CD4-positive, alpha-beta T cell (primary cell): ENCODE results near the gene KCNMA1. TPM values are rescaled to one million over a fixed set of nuclear protein-coding genes. Genes with fewer than 3 reads are reported as not detected.

Experiments
- ATAC-seq: fragments of 200-7000 bp; cut with Tn5 transposase; one replicate; pipeline ENCODE4 v1.10.0; 2022; ENCODE audit warnings: mild to moderate bottlenecking; ENCODE audit not compliant: poor library complexity
- CTCF ChIA-PET: fragments of 350-600 bp; sonication (Branson Sonifier 250); formaldehyde crosslinking; loops from one replicate; lab custom pipeline; 2021; ENCODE audit warnings: antibody characterized with exemption, inconsistent platforms; lab: Charles Lee
- POLR2A ChIA-PET: fragments of 350-600 bp; sonication (Branson Sonifier 250); formaldehyde crosslinking; loops from one replicate; lab custom pipeline; 2021; ENCODE audit warnings: antibody characterized with exemption, inconsistent platforms; lab: Charles Lee
- DNase-seq, 14 experiments: peaks; one replicate each; pipeline ENCODE4 v3.0.0-alpha.2; 2013 to 2020; ENCODE audit warnings: mixed read lengths in 2 of 14
- H3K27ac ChIP-seq, 2 donors: one replicate each; pipeline versions ENCODE4 v1.5.1 to v1.7.0; 2013; ENCODE audit warnings: low read length in 2 of 2, low read depth in 1 of 2, mild to moderate bottlenecking in 1 of 2
- H3K27me3 ChIP-seq, 2 experiments: 1 replicate in 1 of 2; 2 replicates in 1 of 2; pipeline versions ENCODE4 v1.6.1 to v1.7.0; 2013; ENCODE audit warnings: low read length in 2 of 2, control low read depth in 1 of 2, mild to moderate bottlenecking in 1 of 2, moderate library complexity in 1 of 2; ENCODE audit not compliant: insufficient read depth in 2 of 2, control insufficient read depth in 1 of 2
- H3K36me3 ChIP-seq: one replicate; pipeline ENCODE4 v1.6.1; 2013; ENCODE audit warnings: low read length, control low read depth; ENCODE audit not compliant: insufficient read depth
- H3K4me1 ChIP-seq: one replicate; pipeline ENCODE4 v1.6.1; 2013; ENCODE audit warnings: low read length, control low read depth; ENCODE audit not compliant: insufficient read depth
- H3K4me3 ChIP-seq: one replicate; pipeline ENCODE4 v1.5.1; 2013; ENCODE audit warnings: mild to moderate bottlenecking, low read length, moderate library complexity
- H3K9me3 ChIP-seq, 2 experiments: 1 replicate in 1 of 2; 2 replicates in 1 of 2; pipeline versions ENCODE4 v1.6.1 to v1.7.0; 2013; ENCODE audit warnings: low read length in 2 of 2, mild to moderate bottlenecking in 2 of 2, control low read depth in 1 of 2, moderate library complexity in 1 of 2; ENCODE audit not compliant: control insufficient read depth in 1 of 2, insufficient read depth in 1 of 2
- H3K27ac Mint-ChIP-seq: one replicate; pipeline ENCODE4 v1.8.0; 2020; ENCODE audit warnings: mixed read lengths
- H3K27me3 Mint-ChIP-seq: one replicate; pipeline ENCODE4 v1.8.0; 2021; ENCODE audit warnings: mixed read lengths
- H3K36me3 Mint-ChIP-seq: one replicate; pipeline ENCODE4 v1.8.0; 2021; ENCODE audit warnings: low read depth, mixed read lengths
- H3K4me1 Mint-ChIP-seq: one replicate; pipeline ENCODE4 v1.8.0; 2021; ENCODE audit warnings: low read depth, mixed read lengths
- H3K4me3 Mint-ChIP-seq: one replicate; pipeline ENCODE4 v1.8.0; 2020; ENCODE audit warnings: mild to moderate bottlenecking, mixed read lengths
- H3K9me3 Mint-ChIP-seq: one replicate; pipeline ENCODE4 v1.8.0; 2020; ENCODE audit warnings: mixed read lengths
- intact Hi-C, 2 experiments: fragments of 100-400 bp; cut with DNase I in 1 of 2; cut with micrococcal nuclease in 1 of 2; formaldehyde crosslinking; loops; one replicate each; pipeline versions ENCODE4 v1.15.1 to v1.9.0; 2023 to 2025; cut with DNase I, micrococcal nuclease
- total RNA-seq, 174 experiments: library from RNA in 2 of 174; stranded (reverse) in 2 of 174; gene quantifications; one replicate each; pipeline ENCODE4 v1.2.3 and lab custom pipeline; 2021 to 2026
- TF ChIP-seq, protein P1 (sequence below): fragments of 200-600 bp; IDR thresholded peaks from one replicate; pipeline ENCODE4 v1.8.0; 2022; ENCODE audit warnings: antibody characterized with exemption, mild to moderate bottlenecking

The KCNMA1 gene
- total RNA-seq, 2 experiments from 2014 or later = not detected

DNA sequence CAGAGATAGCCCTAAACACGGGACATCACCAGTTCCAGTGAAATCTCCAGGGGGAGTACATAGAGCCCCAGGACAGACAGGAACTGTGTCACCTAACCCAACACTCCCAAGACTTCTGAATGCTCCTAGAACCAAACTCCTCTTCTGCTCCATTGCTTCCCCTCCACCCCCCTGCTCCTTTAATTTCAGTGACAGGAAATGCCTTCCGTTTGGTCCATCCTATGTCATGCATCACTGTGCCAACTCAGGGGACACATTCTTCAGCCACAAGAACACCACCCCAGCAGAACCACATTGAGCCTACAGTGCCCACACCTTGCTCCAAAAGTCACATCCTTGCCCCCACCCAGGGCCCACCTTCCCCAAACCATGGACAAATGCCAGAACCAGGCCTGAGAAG is 100.5 kb downstream of the KCNMA1 start:
- ATAC-seq = no peak
- Histone ChIP-seq H3K27ac (no peak overlapping the region), H3K4me3 (no peak overlapping the region), H3K4me1 (no peaks in the 10 kb centered on the region), H3K27me3 (no peaks in the 10 kb centered on the region), H3K9me3 (peaks cover 0 to 8% of the 10 kb centered on the region in 2 experiments), H3K36me3 (no peaks in the 10 kb centered on the region)
- Mint-ChIP-seq H3K27me3 (peaks cover 5% of the 10 kb centered on the region), H3K4me1 (no peaks in the 10 kb centered on the region), H3K27ac (no peak overlapping the region), H3K36me3 (no peaks in the 10 kb centered on the region), H3K9me3 (no peaks in the 10 kb centered on the region), H3K4me3 (no peak overlapping the region)
- intact Hi-C loops = no loop called here
- no peak for DNase-seq
- POLR2A ChIA-PET = no interaction called here
- TF ChIP-seq, protein P1, sequence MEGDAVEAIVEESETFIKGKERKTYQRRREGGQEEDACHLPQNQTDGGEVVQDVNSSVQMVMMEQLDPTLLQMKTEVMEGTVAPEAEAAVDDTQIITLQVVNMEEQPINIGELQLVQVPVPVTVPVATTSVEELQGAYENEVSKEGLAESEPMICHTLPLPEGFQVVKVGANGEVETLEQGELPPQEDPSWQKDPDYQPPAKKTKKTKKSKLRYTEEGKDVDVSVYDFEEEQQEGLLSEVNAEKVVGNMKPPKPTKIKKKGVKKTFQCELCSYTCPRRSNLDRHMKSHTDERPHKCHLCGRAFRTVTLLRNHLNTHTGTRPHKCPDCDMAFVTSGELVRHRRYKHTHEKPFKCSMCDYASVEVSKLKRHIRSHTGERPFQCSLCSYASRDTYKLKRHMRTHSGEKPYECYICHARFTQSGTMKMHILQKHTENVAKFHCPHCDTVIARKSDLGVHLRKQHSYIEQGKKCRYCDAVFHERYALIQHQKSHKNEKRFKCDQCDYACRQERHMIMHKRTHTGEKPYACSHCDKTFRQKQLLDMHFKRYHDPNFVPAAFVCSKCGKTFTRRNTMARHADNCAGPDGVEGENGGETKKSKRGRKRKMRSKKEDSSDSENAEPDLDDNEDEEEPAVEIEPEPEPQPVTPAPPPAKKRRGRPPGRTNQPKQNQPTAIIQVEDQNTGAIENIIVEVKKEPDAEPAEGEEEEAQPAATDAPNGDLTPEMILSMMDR = no peak
- CTCF ChIA-PET = no interaction called here

DNA sequence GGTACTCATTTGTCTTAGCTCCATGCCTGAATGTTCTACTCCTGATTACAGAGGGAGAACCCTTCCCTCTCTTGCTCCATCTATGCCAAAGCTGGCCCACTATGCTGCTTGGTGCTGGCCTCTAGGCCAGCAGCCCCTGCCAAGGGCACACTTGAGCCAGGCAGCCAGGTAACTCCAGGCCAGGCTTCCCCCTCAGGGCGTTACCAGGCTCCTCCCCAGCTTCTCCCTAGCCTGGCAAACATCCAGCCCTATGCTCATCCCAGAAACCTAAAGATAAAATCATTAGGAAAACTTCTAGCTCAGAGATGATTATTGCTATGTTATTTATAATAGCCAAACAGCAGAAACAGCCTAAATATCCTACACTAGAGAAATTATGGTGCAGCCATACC is 103.7 kb downstream of the KCNMA1 start:
- Histone ChIP-seq H3K4me3 (no peak overlapping the region), H3K27ac (no peak overlapping the region), H3K27me3 (no peaks in the 10 kb centered on the region), H3K9me3 (peaks cover 0 to 3% of the 10 kb centered on the region in 2 experiments), H3K36me3 (no peaks in the 10 kb centered on the region), H3K4me1 (no peaks in the 10 kb centered on the region)
- H3K9me3 Mint-ChIP-seq = no peaks in the 10 kb centered on the region
- H3K27me3 Mint-ChIP-seq = peaks cover 5% of the 10 kb centered on the region
- TF ChIP-seq, protein P1 = no peak
- POLR2A ChIA-PET = no interaction called here
- no peak overlapping the region for H3K4me3 Mint-ChIP-seq
- H3K27ac Mint-ChIP-seq = no peak overlapping the region
- H3K4me1 Mint-ChIP-seq = no peaks in the 10 kb centered on the region
- CTCF ChIA-PET = interaction anchor here (0.5 kb wide), 1 partner anchor 1704 kb away, joined by 3 read pairs; no protein-coding TSS in a partner anchor
- H3K36me3 Mint-ChIP-seq = no peaks in the 10 kb centered on the region
- ATAC-seq = no peak
- DNase-seq = no peak
- intact Hi-C loops = no loop called here

DNA sequence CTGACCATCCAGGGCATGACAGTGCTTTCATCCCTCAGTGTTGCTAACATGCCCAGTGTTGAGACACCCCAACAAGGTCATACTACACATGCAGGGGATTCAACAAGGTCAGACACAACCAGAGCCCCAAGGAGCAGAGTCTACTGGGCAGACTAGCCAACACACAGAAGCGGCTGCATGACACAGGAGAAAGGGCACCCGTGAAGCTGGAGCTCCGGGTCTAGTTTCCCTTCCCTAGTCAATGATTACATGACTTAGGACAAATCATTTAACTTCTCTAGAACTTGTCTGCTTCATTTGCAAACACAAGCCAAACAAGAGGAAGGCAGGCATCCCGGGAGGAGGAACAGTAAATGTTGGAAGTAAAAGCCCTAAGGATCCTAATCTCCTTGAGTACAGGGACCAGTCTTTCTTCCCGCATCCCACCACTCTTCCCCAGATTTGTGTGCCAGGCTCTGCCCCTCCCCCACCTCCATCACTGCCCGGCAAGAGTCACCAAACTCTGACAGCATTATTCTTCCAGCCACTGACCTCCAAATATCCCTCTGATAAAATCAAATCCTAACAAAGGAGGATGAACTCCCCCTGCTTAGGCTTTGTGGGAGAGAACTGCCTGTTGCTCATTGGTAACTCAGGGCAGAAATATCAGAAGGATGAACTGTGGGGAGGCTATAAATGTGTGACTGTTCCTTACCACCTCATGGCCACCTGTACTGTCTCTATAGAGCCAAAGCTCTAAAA is 104.3 kb downstream of the KCNMA1 start:
- DNase-seq (no peak), ATAC-seq (no peak)
- Histone ChIP-seq H3K9me3 (peaks cover 0 to 3% of the 10 kb centered on the region in 2 experiments), H3K4me3 (no peak overlapping the region), H3K27ac (no peak overlapping the region), H3K4me1 (no peaks in the 10 kb centered on the region), H3K27me3 (no peaks in the 10 kb centered on the region), H3K36me3 (no peaks in the 10 kb centered on the region)
- Mint-ChIP-seq H3K4me3 (no peak overlapping the region), H3K27ac (no peak overlapping the region), H3K36me3 (no peaks in the 10 kb centered on the region), H3K4me1 (no peaks in the 10 kb centered on the region), H3K9me3 (no peaks in the 10 kb centered on the region), H3K27me3 (peaks cover 5% of the 10 kb centered on the region)
- intact Hi-C loops = no loop called here
- POLR2A ChIA-PET = no interaction called here
- TF ChIP-seq, protein P1 = no peak
- CTCF ChIA-PET = interaction anchor here (0.5 kb wide), 1 partner anchor 1703 kb away, joined by 3 read pairs; no protein-coding TSS in a partner anchor
